ENCODE data around the gene LRIT2. TPM values are rescaled to one million over a fixed set of nuclear protein-coding genes. Genes with fewer than 3 reads are reported as not detected.

Gene LRIT2
- total RNA-seq, 1 donor from 2014 or later = not detected

DNA sequence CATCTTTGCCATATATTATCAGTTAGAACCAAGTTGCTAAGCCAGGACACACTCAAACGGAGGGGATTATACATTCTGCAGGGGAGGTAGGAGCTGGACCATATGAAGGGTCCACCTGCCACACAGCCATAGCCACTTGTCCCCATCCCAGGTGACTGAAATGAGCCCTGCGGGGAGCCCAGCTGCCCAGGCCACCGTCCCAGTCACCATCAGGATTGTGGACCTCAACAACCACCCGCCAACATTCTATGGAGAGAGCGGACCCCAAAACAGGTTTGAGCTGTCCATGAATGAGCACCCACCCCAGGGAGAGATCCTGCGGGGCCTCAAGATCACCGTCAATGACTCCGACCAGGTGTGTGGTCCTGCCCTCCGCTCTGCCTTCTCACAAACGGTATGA lies 17.3 kb downstream of the LRIT2 start:
- DNase-seq (ENCODE audit: extremely low read depth, low read depth, low spot score) = no peak

DNA sequence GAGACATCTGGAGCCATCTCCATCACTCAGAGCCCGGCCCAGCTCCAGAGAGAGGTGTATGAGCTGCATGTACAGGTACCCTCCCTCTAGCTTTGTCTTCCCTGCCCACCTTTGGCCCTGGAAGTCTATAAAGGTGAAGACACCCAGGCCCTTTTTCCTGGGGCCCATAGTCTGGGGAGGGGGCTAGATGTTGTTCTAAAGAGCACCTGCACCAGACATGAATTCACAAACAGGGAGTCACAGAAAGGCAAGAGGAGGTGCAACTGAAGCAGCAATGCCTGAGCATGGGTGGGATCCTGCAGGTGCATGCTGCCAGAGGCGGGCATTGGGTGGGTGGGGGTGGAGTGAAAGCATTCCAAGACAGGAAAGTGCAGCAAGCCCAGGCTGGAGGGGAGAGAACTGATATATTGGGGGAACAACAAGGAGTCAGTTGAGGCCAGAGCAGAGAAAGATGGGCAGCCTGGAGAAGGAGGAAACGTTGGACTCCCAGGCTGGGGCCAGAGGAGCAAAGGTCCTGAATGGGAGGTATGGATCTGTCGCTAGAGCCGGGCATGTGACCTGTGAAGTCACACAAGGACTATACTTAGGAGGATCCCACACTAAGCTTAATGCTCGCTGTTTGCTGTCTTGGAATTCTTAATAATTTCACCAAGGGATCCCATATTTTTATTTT lies 19.4 kb downstream of the LRIT2 start:
- DNase-seq (ENCODE audit: extremely low read depth, low read depth, low spot score) = no peak

DNA sequence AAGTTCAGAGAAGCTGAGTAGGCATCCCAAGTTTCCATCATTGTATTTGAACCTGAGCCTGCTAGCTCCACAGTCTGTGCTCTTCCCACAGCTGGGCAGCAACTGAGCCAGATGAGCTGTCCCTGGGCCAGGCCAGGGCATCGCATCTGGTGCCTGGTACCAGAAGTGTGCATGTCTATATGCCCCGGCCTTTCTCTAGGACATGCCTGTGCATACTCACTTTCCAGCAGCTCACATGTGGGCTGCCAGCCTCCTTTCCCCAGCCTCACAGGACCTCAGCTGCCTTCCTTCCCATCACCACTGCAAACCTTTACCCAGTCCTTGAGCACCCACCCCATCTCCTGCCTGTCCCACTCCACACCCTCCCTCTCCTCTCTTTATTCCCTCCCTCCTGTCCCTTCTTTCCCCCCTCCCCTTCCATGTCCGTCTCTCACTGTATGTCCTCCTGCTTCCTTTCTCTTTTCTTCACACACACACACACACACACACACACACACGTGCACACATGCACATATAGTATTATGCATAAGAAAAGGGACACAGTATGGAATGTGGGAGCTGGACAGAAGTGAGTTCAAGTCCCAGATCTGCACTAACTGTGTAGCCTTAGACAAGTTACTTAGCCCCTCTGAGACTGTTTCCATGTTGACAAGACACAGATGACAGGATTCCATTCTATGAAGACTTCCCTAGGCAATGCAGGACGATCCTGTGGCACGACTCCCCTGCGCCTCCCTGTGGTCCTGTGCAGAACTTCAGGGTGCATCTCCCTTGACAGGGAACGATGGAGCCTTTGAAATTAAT lies 20.1 kb downstream of the LRIT2 start:
- no peak for DNase-seq (ENCODE audit: extremely low read depth, low read depth, low spot score)

DNA sequence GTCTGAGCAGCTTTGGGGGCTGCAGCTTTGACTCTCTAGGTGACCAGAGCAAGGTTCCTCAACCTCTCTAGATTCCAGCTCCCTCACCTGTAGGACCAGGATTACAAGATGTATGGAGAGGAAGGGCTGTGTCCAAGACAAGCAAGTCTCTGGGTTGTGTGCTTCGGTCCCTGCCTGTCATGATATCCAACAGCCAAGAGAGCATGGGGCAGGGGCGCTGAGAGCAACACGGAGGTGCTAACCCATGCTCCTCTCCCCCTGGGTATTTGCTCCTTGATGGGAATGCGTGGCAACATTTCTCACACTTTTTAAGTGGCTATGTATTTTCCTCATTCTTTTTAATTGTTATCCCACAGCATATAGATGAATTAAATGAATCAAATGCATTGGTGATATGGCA lies 20.7 kb downstream of the LRIT2 start:
- no peak for DNase-seq (ENCODE audit: extremely low read depth, low read depth, low spot score)

DNA sequence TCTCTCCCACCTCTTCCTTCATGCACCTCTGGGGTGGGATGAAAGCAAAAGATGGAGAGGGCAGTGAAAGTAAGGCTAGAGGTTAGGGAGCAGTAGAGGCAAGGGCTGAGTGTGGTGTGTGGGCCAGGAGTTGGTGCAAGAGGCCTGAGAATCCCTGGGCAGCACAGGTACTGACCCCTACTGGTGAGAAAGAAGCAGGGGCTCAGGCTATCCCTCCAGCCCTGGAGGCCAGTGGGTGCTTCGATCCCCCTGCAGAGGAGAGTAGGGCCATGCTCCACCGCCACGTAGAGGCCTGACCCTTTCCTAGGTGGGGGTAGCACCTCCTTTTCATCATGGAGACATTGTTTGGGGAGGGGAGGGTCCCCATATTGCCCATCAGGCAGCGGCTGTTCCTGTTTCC lies 21.2 kb downstream of the LRIT2 start:
- no peak for DNase-seq (ENCODE audit: extremely low read depth, low read depth, low spot score)

DNA sequence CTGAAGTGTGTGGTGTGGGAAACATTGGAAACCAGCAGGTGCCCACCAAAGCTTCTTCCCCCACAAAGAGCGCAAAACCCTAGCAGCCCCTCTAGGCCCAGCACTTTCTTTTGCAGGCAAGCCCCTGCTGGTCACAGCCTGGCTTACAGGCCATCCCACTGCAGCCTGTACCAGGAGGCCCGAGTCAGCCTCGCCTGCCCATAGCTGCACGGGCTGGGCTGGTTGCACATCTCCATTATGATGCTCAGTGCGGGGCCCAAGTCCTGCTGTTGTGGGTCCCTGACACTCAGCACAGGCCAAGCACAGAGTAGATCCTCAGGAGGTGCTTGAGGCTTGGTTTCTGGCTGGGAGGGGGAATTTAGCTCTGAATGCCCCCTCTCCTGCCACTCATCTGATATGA lies 23.0 kb downstream of the LRIT2 start:
- no peak for DNase-seq (ENCODE audit: extremely low read depth, low read depth, low spot score)

DNA sequence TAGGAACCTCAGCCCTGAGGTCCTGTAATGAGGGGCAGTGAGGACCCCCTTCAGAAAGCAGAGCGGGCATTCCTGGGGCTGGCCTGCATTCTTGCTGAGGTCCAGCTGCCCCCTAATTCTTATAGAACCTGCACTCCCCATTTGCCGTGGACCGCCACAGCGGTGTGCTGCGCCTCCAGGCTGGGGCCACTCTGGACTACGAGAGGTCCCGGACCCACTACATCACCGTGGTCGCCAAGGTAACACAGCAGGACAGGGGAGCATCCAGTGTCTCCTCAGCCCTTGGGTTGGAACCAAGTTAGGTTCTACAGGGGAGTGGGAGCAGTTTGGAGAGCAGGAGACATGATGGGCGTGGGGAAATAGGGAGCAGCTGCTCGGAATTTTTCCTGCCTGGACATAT lies 23.7 kb downstream of the LRIT2 start:
- DNase-seq (ENCODE audit: extremely low read depth, low read depth, low spot score) = no peak

DNA sequence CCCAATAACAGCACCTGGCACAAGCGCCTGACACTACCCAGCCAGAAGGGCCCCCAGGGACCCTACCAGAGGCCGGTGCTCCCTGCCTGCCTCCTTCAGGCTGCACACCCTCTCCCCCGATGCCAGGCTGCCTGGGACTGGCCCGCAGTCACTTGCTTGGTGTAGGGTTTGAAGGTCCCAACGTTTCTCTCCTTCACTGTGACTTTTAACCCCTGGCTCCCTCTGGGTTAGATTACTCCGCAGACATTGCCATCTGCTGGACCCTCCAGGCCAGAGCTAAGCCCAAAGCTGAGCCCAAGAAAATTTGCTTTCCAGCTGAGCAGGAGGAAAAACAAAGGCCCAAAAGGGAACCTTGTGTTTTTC lies 24.1 kb downstream of the LRIT2 start:
- no peak for DNase-seq (ENCODE audit: extremely low read depth, low read depth, low spot score)

DNA sequence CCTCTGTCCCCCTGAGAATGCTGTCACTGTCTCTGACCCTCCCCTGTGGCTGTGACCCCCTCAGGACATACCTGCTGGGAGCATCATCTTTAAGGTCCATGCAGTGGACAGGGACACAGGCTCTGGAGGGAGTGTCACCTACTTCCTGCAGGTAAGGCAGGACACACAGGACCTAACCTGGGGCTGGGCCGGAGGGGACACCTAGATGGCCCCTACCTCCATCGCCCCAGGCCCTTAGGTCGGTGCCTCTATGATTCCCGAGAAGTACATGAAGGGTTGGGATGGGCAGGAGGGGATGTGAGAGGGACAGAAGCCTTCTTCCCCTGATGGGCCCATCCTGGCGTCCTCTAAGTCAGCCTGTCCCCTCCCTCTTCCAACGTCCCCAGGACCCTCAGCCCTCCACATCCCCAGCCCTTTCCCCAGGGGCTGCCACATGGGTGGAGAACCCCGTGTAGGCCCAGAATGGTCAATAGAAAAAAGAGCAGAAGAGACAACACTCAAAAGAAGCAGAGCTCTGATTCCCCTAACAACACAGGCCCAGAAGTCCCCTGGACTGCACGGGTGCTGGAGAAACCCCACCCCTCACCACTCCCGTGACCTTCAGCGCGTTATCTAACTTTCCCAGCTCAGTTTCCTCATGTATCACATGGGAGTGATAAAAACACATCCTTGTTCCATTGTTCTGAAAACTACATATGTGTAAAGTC lies 24.7 kb downstream of the LRIT2 start:
- DNase-seq (ENCODE audit: extremely low read depth, low read depth, low spot score) = no peak

DNA sequence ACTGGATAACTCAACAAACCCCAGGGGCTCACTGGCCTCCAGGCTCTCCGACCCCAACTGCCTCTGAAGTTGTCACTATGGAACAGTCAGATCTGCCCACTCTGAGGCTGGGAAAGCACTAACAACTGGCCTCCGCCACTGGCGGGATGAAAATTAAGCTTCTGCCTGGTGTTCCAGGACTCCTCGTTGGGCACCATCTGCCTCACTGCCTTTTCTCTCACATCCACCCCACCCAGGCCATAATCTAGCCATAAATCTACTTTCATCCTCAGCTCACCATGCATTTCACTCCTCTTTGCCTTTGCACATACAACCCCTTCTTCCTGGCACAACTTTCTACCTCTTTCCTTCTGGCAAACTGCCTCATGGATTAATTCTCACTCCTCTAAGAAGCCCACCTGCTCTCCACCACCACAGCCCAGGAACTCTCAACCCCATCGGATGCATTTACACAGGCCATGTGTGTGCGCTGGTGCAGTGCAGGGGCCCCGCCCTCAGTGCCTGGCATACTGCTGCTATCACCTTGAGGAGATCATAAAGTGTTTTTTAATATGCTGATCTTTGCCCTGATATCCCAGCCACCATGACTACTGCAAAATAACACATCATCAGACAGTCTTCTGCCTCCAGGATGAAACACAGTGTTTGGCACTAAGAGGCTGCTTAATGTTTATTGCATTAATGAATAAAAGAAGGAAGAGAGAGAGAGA lies 27.0 kb downstream of the LRIT2 start:
- DNase-seq (ENCODE audit: extremely low read depth, low read depth, low spot score) = no peak

DNA sequence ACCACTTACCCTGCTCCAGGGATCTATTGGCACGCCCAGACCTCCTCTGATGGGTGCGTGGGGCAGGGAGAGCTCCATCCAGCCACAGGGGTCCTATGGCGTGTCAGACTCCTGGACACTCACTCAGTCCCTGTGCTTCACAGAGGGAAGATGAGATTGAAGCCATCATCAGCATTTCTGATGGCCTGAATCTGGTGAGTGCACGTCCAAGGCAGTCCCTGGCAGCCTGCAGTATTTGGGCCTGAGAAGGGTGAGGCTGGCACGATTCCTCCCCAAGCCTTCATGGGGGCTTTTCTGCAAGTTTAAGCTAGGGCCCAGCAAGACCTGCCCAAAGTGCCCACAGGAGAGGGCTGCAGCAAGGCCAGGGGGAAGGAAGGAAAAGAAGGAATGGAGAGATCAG lies 27.7 kb downstream of the LRIT2 start:
- DNase-seq (ENCODE audit: extremely low read depth, low read depth, low spot score) = no peak

DNA sequence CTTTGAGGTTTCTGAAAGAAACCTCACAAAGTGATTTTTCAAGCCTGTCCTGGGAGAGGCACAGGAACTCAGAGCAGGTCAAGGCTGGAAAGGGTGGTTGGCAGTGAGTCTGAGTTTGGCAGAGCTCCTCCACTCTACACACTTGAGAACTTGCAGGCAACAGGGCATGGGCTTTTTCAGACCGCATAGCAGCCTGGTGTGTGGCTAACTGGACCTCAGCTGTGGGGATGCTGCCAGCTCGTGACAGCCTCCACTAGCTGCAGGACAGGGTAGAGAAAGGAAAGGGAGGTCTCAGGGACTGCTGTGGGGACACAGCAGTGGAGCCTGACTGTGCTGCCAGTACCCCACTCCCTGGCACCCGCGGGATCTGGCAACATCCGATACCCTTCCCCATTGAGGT lies 28.4 kb downstream of the LRIT2 start:
- DNase-seq (ENCODE audit: extremely low read depth, low read depth, low spot score) = no peak

DNA sequence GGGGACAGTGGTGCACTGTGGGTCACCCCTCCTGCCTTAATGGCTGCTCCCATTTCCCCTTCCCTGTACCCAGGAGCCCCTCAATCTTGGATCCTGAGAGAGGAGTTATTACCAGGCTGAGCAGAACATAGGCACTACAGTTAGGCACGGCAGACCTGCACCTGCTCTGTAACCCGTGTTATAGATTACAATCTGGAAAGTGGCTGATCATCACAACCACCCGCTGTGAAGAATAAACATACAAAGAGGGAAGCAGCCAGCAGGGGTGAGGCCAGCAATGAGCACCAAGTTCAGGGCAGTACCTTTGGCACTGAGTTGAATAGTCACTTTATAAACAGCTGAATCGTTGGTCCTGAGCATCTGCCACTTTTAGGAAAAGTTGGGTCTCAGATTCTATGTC lies 29.3 kb downstream of the LRIT2 start:
- DNase-seq (ENCODE audit: extremely low read depth, low read depth, low spot score) = no peak

DNA sequence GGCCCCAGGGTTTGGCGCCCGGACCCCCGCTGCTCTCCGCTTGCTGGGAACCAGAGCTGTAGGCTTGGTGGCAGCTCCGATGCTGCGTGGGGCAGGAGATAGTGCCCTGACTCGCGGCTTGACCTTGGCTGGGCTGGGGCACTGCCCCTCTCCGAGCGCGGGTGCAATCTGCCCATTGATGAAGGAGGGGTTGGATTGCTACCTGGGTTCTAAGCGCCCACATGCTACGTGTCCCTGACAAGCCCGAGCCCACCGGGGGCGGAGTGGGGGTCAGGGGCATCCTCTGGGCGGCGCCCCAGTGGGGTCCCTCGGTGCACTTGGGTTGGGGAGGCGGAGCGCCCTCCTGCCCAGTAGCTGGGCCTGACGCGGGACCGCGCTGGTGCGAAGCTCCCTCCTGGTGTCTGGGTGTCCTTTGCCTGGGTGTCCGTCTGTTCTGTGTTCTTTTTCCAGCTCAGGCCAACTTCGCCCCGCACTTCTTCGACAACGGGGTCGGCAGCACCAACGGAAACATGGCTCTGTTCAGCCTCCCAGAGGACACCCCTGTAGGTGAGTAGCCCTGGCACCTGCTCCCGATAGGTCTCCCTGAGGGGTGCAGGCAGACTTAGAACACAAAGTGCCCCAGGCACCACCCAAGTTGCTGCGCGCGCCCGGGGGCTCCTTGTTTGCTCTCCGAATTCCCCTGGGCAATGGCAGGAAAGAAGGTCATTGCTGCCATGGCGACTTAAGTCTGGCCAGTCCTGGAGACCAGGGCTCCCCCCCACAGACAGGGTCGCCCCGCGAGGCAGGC lies 30.1 kb downstream of the LRIT2 start:
- no peak for DNase-seq (ENCODE audit: extremely low read depth, low read depth, low spot score)

DNA sequence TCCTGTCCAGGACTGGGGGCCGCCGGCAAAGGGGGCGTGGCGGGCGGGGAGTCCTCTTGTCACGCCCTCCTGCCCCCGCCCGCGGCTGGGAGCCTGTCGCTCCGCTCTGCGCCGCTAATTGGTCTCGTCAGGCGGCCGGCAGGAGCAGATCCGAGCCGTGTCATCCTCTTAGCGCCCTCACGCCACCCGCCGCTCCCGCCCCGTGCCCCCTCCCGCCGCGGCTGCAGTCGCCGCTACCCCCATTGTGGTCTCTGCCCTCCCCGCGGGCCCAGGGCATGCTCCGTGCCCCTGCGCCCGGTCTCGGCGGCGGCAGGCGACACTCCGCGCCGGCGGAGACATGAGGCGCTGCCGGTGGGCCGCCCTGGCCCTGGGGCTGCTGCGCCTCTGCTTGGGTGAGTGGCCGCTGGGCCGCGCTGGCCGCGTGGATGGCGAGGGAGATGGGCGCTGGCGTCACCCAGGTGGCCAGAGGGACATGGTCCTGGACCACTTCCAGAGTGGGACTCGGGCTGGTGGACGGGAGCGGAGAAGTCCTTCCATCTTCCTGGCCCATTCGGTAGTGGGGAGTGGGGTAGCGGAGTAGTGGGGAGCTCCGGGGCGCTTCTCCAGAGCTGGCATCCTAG lies 30.8 kb downstream of the LRIT2 start, which contains the start of gene CDHR1:
CDHR1 (plus strand) TSS at position 114 of the 620 bp plus-strand sequence; CDS start at position 338, 224 bp downstream.
- no peak for DNase-seq (ENCODE audit: extremely low read depth, low read depth, low spot score)

DNA sequence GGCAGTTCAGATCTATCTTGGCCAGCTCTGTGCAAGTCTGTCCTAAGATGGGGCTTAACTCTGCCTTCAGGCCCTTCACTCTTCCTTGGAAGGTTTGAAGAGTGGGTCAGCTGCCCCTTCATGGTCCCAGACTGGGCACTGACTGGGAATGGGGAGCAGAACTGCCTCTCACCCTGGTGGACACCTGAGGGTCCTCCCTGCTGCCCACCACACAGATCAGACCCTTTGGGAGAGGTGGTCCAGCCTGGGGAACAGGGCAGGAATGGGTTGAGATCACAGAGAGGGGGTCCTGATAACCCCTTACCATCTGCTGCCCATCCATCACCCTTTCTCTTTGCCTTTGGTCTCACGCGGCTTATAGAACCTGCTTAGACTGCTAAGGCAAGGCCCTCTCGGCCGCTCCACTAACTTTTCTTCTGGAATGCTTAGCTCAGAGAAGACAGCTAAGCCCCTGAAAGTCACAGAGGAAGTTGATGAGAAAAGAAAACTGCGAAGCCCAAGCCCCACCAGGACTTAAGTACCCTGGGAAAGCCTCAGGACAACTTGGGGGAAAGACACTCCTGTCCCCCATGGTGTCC lies 31.4 kb downstream of the LRIT2 start:
- DNase-seq (ENCODE audit: extremely low read depth, low read depth, low spot score) = no peak

DNA sequence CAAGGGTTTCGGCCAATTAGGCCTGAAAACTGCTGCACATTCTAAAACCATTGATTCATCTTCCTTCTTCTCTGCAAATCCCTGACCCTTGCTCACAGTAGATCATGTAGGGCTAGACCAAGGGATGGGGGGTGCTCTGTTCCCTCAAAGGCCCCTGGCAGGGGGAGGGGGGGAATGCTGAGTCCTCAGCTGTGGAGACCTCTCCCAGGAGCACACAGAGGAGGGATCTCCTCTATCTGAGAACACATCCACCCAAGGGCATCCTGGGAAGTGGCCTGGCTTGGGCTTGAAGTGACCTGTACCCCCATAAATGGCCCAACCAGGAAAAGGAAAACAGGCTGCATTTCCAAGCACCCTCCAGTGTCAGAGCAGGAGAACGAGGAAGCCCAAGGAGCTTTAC lies 32.0 kb downstream of the LRIT2 start:
- no peak for DNase-seq (ENCODE audit: extremely low read depth, low read depth, low spot score)

DNA sequence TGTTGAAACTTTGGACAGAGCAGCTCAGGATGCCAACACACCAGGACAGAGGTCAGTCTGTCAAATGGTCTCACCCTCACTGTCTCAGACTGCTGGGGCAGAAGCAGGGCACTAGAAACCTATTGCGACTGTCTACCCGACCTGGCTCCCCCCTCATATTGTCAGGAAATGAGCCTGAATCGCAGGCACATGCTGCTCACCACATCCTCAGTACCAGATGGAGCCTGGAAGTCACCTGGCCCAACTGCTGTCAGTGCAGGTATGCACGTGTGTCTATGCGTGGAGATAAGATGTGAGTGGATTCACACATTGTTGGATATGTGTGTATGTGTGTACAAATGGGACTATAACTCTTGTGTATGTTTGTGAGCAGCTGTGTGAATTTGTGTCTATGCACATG lies 34.2 kb downstream of the LRIT2 start:
- no peak for DNase-seq (ENCODE audit: extremely low read depth, low read depth, low spot score)

DNA sequence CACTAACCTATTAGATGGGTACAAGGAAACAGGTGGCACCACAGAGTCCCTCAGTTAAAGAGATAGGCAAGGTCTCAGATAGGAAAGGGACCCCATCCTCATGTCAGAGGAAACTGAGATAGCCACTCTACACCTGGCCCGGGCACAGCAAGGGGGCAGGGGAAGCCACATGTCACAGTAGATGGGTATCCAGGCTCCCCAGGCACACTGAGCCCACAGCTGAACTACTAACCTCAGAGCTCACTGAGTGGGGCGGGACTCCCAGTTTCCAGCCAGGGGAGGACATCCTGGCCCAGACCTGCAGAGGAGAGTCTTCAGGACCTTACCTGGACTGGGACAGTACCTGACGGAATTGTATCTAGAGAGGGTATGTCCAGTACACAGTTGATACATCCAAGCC lies 34.7 kb downstream of the LRIT2 start:
- DNase-seq (ENCODE audit: extremely low read depth, low read depth, low spot score) = no peak

DNA sequence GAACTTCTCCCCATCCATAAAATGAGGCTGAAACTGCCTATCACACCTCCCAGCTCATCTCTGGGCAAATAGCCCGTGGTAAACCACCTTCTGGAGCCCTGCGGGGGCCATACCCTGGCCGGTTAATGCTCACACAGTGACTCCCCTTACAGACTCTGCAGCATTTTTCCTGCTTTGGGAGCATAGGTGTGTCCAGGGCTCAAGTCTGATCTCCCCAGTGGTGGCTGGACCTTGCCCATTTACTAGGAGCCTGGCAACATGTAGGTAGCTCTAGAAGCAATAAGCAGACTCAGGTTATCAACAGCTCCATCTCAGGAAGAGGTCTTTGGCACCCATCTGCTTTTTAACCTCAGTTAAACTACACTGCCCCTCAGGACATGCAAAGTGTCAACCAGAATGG lies 36.5 kb downstream of the LRIT2 start:
- DNase-seq (ENCODE audit: extremely low read depth, low read depth, low spot score) = no peak
